ENCODE data around the gene TRAPPC3L. TPM values are rescaled to one million over a fixed set of nuclear protein-coding genes. Genes with fewer than 3 reads are reported as not detected.

The TRAPPC3L gene
- polyA plus RNA-seq, 2 of the 4 experiments (the other 2 are of a cell fraction) = not detected

GRCh38 chr6:116485559-116486184 lies 59.8 kb downstream of the TRAPPC3L start:
- ChIA-PET CTCF (interaction anchor here (1.1 kb wide), 1 partner anchor 11 kb away, joined by 4 read pairs; no protein-coding TSS in a partner anchor), POLR2A (no interaction called here)
- DNase-seq (ENCODE audit: low read depth in 1 of 2, low spot score in 1 of 2) (no peak), ATAC-seq (no peak), FAIRE-seq (no peak)
- Histone ChIP-seq H3K4me3 (no peak overlapping the region), H3K4me2 (no peak overlapping the region), H3K4me1 (no peaks in the 10 kb centered on the region), H3K27ac (no peak overlapping the region), H3K9me3 (no peaks in the 10 kb centered on the region)
- TF ChIP-seq BHLHE40 (IDR thresholded peaks at IDR 0.05; ENCODE audit: low read depth, low read length) = no peak
- TF ChIP-seq ZFP36 (IDR thresholded peaks at IDR 0.05; ENCODE audit: borderline replicate concordance, partially characterized antibody) = no peak
- TF ChIP-seq CHD4 (IDR thresholded peaks at IDR 0.05; ENCODE audit: borderline replicate concordance) = no peak
- TF ChIP-seq KDM5A (IDR thresholded peaks at IDR 0.05) = no peak
- no peak for TF ChIP-seq EHF (CRISPR knock-in tag; IDR thresholded peaks at IDR 0.05)
- no peak for TF ChIP-seq JUN (IDR thresholded peaks at IDR 0.05)
- no peak for TF ChIP-seq ESRRA (IDR thresholded peaks at IDR 0.05; ENCODE audit: borderline replicate concordance, low read length)
- no peak for TF ChIP-seq JUNB (IDR thresholded peaks at IDR 0.05)
- TF ChIP-seq GATA3 (IDR thresholded peaks at IDR 0.05; ENCODE audit: borderline replicate concordance) = no peak
- TF ChIP-seq POLR2A (IDR thresholded peaks at IDR 0.05; ENCODE audit: low read length) = no peak
- TF ChIP-seq E2F6 (IDR thresholded peaks at IDR 0.05; ENCODE audit: borderline replicate concordance, low read depth) = no peak
- WGBS (ENCODE audit: missing lambda C conversion rate) = 42% methylated on average over 5 of the region's 5 CpGs

- ChIA-PET POLR2A (no interaction called here), CTCF (interaction anchor here (0.6 kb wide), 1 partner anchor 17 kb away, joined by 3 read pairs; no protein-coding TSS in a partner anchor)
- TF ChIP-seq HEYL (CRISPR knock-in tag; IDR thresholded peaks at IDR 0.05) (no peak), ZSCAN20 (CRISPR knock-in tag; IDR thresholded peaks at IDR 0.05) (no peak), RAD21 (conservative IDR thresholded peaks at IDR 0.05 in 1 of 2, IDR thresholded peaks at IDR 0.05 in 1 of 2) (no peak), BHLHE40 (IDR thresholded peaks at IDR 0.05; ENCODE audit: low read depth, low read length) (no peak), HOXB5 (CRISPR knock-in tag; IDR thresholded peaks at IDR 0.05) (no peak), RNF2 (IDR thresholded peaks at IDR 0.05; ENCODE audit: borderline replicate concordance, low read depth) (no peak), JUN (IDR thresholded peaks at IDR 0.05) (no peak), HDAC2 (IDR thresholded peaks at IDR 0.05) (no peak), MYC (IDR thresholded peaks at IDR 0.05; ENCODE audit: borderline replicate concordance, low read length) (no peak), ELK1 (IDR thresholded peaks at IDR 0.05; ENCODE audit: low read depth, low read length) (no peak), RARB (CRISPR knock-in tag; IDR thresholded peaks at IDR 0.05) (no peak), NFE2L2 (conservative IDR thresholded peaks at IDR 0.05; ENCODE audit: low read length) (no peak), RCOR1 (IDR thresholded peaks at IDR 0.05; ENCODE audit: low read depth, low read length) (no peak), HMGXB4 (CRISPR knock-in tag; IDR thresholded peaks at IDR 0.05; ENCODE audit: borderline replicate concordance) (no peak), TP53 (CRISPR knock-in tag; IDR thresholded peaks at IDR 0.05) (no peak), MAFK (IDR thresholded peaks at IDR 0.05; ENCODE audit: partially characterized antibody) (no peak), PBX3 (IDR thresholded peaks at IDR 0.05) (no peak)
- no peaks in the 10 kb centered on the region for H3K4me1 ChIP-seq
- H3K9me3 ChIP-seq = no peaks in the 10 kb centered on the region
- no peak overlapping the region for H3K27ac ChIP-seq
- no peak overlapping the region for H3K4me3 ChIP-seq
- 26% methylated on average over 2 of the region's 2 CpGs for WGBS (ENCODE audit: missing lambda C conversion rate)
- ATAC-seq (no peak), FAIRE-seq (no peak), DNase-seq (ENCODE audit: low read depth in 1 of 2, low spot score in 1 of 2) (no peak)
- H3K4me2 ChIP-seq = no peak overlapping the region
These were observed 61.9 kb downstream of the TRAPPC3L start for GRCh38 chr6:116483616-116484015.

Data from A549 (cell line).